Astrocyte of the spinal cord (primary cell): ENCODE measurements around the gene NHSL2.
A peak's percentile ranks its signal among the peaks of the same experiment; 100 is the strongest.

Source experiments
- DNase-seq: peaks from one replicate; pipeline ENCODE4 v3.0.0; 2011; ENCODE audit warnings: low read depth, low spot score
- H3K4me3 ChIP-seq: 2 replicates; pipeline ENCODE4 v1.5.1; 2011; ENCODE audit warnings: low read depth, mild to moderate bottlenecking, low read length, moderate library complexity
- CTCF ChIP-seq: IDR thresholded peaks from 2 replicates; pipeline ENCODE4 v1.5.1; 2012; ENCODE audit warnings: low read depth, mild to moderate bottlenecking, low read length, inconsistent platforms
- in situ Hi-C: cut with HindIII; loops from 2 replicates; pipeline ENCODE4 v1.10.0; 2017; ENCODE audit warnings: low sequenced_read_pairs

Gene NHSL2

GRCh38 chrX:72122621-72123337 is 212.1 kb downstream of the NHSL2 start:
- no peak overlapping the region for H3K4me3 ChIP-seq
- DNase-seq, result no peak
- in situ Hi-C loops, result no loop called here
- no peak for TF ChIP-seq CTCF

DNA sequence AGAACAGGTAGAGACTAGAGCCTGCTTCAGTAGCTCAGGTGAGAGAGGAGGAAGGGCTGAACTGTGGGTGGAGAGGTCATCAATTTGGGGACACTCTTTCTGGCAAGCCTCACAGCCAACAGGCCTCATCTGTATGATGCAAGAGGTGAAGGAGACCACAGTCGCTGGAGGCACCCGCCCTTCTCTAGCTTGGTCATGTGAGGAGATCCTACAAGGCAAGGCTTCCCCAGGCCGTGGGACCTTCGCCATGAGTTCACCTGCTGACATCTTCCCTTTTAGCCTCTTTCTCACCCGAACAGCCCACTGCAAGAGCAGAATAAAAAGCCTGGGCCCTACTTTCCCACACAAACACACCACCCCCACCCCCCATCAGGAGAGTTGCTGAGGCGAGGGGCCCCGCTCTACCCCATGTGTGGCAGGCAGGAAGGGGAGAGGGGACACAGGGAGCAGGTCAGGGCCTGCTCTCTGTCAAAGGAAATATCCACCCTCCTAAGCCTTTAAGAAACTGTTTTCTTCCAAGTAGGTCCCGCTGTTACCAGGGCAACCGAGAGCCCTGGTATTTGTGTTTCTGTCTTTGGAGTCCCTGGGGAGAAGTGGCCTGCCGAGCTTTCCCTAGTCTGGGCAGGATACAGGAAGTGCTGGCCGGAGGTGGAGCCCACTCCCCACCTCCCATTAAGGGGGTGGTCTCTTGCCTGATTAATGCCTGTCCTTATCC is 213.0 kb downstream of the NHSL2 start:
- in situ Hi-C loops, result no loop called here
- no peak for TF ChIP-seq CTCF
- H3K4me3 ChIP-seq, result no peak overlapping the region
- peak; percentile 81 for DNase-seq

- TF ChIP-seq CTCF, result no peak
- no peak for DNase-seq
Observed at GRCh38 chrX:72124540-72125201, 214.0 kb downstream of the NHSL2 start.

GRCh38 chrX:72125331-72126047 is 214.8 kb downstream of the NHSL2 start:
- no peak for TF ChIP-seq CTCF
- H3K4me3 ChIP-seq, result no peak overlapping the region
- in situ Hi-C loops, result no loop called here
- DNase-seq, result no peak

More at GRCh38 chrX:72124540-72125201, 214.0 kb downstream of the NHSL2 start:
- in situ Hi-C loops, result no loop called here
- no peak overlapping the region for H3K4me3 ChIP-seq

GRCh38 chrX:72126048-72126415 is 215.4 kb downstream of the NHSL2 start:
- in situ Hi-C loops, result no loop called here
- DNase-seq, result no peak
- TF ChIP-seq CTCF, result no peak
- no peak overlapping the region for H3K4me3 ChIP-seq

DNA sequence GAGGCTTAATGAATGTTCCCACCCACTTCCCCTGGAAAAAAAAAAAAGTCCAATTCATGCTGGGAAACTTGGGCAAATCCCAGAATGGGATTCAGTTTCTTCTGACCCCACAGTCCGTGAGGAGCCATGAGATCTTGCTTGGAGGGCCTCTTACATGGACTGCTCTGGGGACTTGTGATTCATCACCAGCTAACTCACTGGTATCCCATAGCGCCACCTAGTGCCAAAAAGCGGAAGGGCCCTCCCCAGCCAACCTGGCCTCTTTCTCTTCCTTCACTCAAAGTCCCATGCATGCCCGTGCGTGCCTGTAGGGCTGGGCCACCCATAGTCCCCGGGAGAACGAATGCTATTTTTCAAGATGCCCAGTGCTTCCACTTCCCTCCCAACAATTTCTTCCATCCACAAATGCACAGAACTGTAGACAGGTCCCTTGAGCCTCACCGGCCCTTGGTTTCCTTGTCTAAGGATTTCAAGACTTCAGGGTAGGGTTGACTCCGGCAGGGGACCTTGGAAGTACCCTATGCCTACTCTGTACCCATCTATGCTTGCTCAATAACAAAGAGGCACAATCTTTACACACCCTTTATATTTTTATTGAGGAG is 216.0 kb downstream of the NHSL2 start:
- TF ChIP-seq CTCF, result peak; percentile 94
- in situ Hi-C loops, result no loop called here
- H3K4me3 ChIP-seq, result no peak overlapping the region
- DNase-seq, result peak; percentile 80
